K562 (cell line): ENCODE results near the gene ZMYM4. TPM values are rescaled to one million over a fixed set of nuclear protein-coding genes. Genes with fewer than 3 reads are reported as not detected.
A peak's percentile ranks its signal among the peaks of the same experiment; 100 is the strongest.

Source experiments
- ATAC-seq: fragments of 200-7000 bp; cut with Tn5 transposase; 3 replicates; pipeline ENCODE4 v1.9.1; 2020; ENCODE audit warnings: moderate library complexity
- BruUV-seq: library from RNA; stranded (reverse); fragments of 400-500 nt; replicated peaks from 2 replicates; lab custom pipeline; 2021; lab: Mats Ljungman, UMichigan
- CTCF ChIA-PET: fragments of 300-600 bp; formaldehyde crosslinking; extraction: SDS; loops from one replicate; lab custom pipeline; 2021; ENCODE audit warnings: low intra/inter-chr PET ratio; lab: Yijun Ruan, JAX
- POLR2A ChIA-PET: fragments of 300-600, 350-650 bp; sonication (Branson Sonifier 250); formaldehyde crosslinking; extraction: SDS; loops from one replicate; lab custom pipeline; 2021; ENCODE audit warnings: antibody characterized with exemption, inconsistent platforms; lab: Yijun Ruan, JAX
- DNase-seq, 4 experiments: peaks; one replicate each; pipeline versions ENCODE4 v3.0.0 to v3.0.0-alpha.2; 2011 to 2018; ENCODE audit warnings: low spot score in 3 of 4, mixed read lengths in 3 of 4; ENCODE audit errors: extremely low read depth in 1 of 4
- FAIRE-seq: peaks from 2 replicates; lab custom pipeline; 2011; peaks lifted over from hg19 to GRCh38; lab: Jason Lieb, UNC
- H2AFZ ChIP-seq: 2 replicates; pipeline ENCODE4 v1.6.0; 2011; ENCODE audit warnings: low read depth, low read length, control low read depth, inconsistent platforms
- H3K27ac ChIP-seq: fragments of 200-600 bp; 3 replicates; pipeline ENCODE4 v1.8.0; 2011; ENCODE audit warnings: low read depth, mild to moderate bottlenecking, control low read depth, inconsistent platforms, low read length, moderate library complexity, mixed read lengths; ENCODE audit errors: extremely low read depth
- H3K27me3 ChIP-seq, 2 experiments: fragments of 300-600 bp in 1 of 2; 2 replicates in 1 of 2; 3 replicates in 1 of 2; pipeline versions ENCODE4 v1.6.0 to v1.8.0; 2011; ENCODE audit warnings: inconsistent platforms in 2 of 2, low read length in 2 of 2, mild to moderate bottlenecking in 1 of 2, mixed read lengths in 1 of 2, moderate library complexity in 1 of 2; ENCODE audit not compliant: control insufficient read depth in 2 of 2, insufficient read depth in 2 of 2
- H3K36me3 ChIP-seq: fragments of 300-600 bp; 3 replicates; pipeline ENCODE4 v1.8.0; 2011; ENCODE audit warnings: mild to moderate bottlenecking, low read length, inconsistent platforms; ENCODE audit not compliant: control insufficient read depth, insufficient read depth
- H3K4me1 ChIP-seq, 2 experiments: fragments of 200-600 bp in 1 of 2; replicated peaks in 1 of 2; 2 replicates in 1 of 2; 3 replicates in 1 of 2; pipeline versions ENCODE4 v1.5.1 to v1.8.0; 2011; ENCODE audit warnings: inconsistent platforms in 2 of 2, low read length in 2 of 2, mild to moderate bottlenecking in 1 of 2, mixed read lengths in 1 of 2, moderate library complexity in 1 of 2; ENCODE audit not compliant: control insufficient read depth in 2 of 2, insufficient read depth in 2 of 2
- H3K4me2 ChIP-seq: 2 replicates; pipeline ENCODE4 v1.6.1; 2011; ENCODE audit warnings: low read length, control low read depth, inconsistent platforms, mixed read lengths; ENCODE audit not compliant: insufficient read depth
- H3K4me3 ChIP-seq: fragments of 200-600 bp; sonication (generic), shearing (Covaris generic); 2 replicates; pipeline ENCODE4 v1.5.1; 2016; ENCODE audit warnings: control low read depth, inconsistent platforms
- H3K79me2 ChIP-seq: fragments of 200-600 bp; 3 replicates; pipeline ENCODE4 v1.8.0; 2011; ENCODE audit warnings: low read length, inconsistent platforms; ENCODE audit not compliant: control insufficient read depth, insufficient read depth
- H3K9ac ChIP-seq, 2 experiments: 2 replicates each; pipeline versions ENCODE4 v1.6.0 to v1.6.1; 2011; ENCODE audit warnings: low read depth in 2 of 2, low read length in 2 of 2, control low read depth in 1 of 2, inconsistent platforms in 1 of 2, mild to moderate bottlenecking in 1 of 2, mixed read lengths in 1 of 2; ENCODE audit not compliant: insufficient read depth in 1 of 2
- H3K9me1 ChIP-seq: one replicate; pipeline ENCODE4 v1.6.0; 2011; ENCODE audit warnings: inconsistent platforms, mild to moderate bottlenecking, low read length, moderate library complexity; ENCODE audit not compliant: control insufficient read depth, insufficient read depth
- H3K9me3 ChIP-seq: replicated peaks from 2 replicates; pipeline ENCODE4 v1.5.1; 2011; ENCODE audit warnings: low read depth, low read length, inconsistent platforms; ENCODE audit not compliant: control insufficient read depth, insufficient read depth
- H4K20me1 ChIP-seq: replicated peaks from 2 replicates; pipeline ENCODE4 v1.6.1; 2011; ENCODE audit warnings: low read length, inconsistent platforms, mixed read lengths; ENCODE audit not compliant: control insufficient read depth, insufficient read depth
- C11orf30 ChIP-seq: fragments of 450-650 bp; IDR thresholded peaks from 2 replicates; pipeline ENCODE4 v1.6.1; 2016; ENCODE audit warnings: low read depth, mild to moderate bottlenecking
- KDM4B ChIP-seq, 2 experiments: fragments of 450-650 bp in 1 of 2; sonication (generic) in 1 of 2; IDR thresholded peaks; 2 replicates each; pipeline ENCODE4 v1.6.1; 2016 to 2017; ENCODE audit warnings: borderline replicate concordance in 2 of 2, antibody characterized with exemption in 1 of 2, low read depth in 1 of 2, mild to moderate bottlenecking in 1 of 2
- MAFF ChIP-seq: IDR thresholded peaks from 2 replicates; pipeline ENCODE4 v1.6.1; 2012; ENCODE audit warnings: low read length, improper control_type of control experiment
- RAD51 ChIP-seq: fragments of 450-650 bp; IDR thresholded peaks from 2 replicates; pipeline ENCODE4 v1.7.1; 2016; ENCODE audit warnings: low read depth, mild to moderate bottlenecking, borderline replicate concordance
- REST ChIP-seq, 2 experiments: fragments of 450-650 bp; formaldehyde crosslinking in 1 of 2; IDR thresholded peaks; 2 replicates each; pipeline versions ENCODE4 v1.4.0 to v1.6.1; 2014 to 2020; ENCODE audit warnings: mild to moderate bottlenecking in 2 of 2, borderline replicate concordance in 1 of 2, low read depth in 1 of 2
- RUNX1 ChIP-seq: sonication (generic); IDR thresholded peaks from 2 replicates; pipeline ENCODE4 v1.6.1; 2016; ENCODE audit warnings: antibody characterized with exemption, low read depth
- STAT5A ChIP-seq: IDR thresholded peaks from 2 replicates; pipeline ENCODE4 v1.6.1; 2012; ENCODE audit warnings: low read length, inconsistent platforms, borderline replicate concordance
- THAP12 ChIP-seq: fragments of 250-450 bp; sonication (Bioruptor Pico); IDR thresholded peaks from 2 replicates; pipeline ENCODE4 v1.9.0; 2021; ENCODE audit warnings: mild to moderate bottlenecking, inconsistent platforms
- ZBTB17 ChIP-seq: fragments of 450-650 bp; formaldehyde crosslinking; IDR thresholded peaks from 2 replicates; pipeline ENCODE4 v1.4.0; 2020; ENCODE audit warnings: mild to moderate bottlenecking
- ZFP36 ChIP-seq: fragments of 150-350 bp; IDR thresholded peaks from 2 replicates; pipeline ENCODE4 v1.6.1; 2018; ENCODE audit warnings: low read length, low read depth; ENCODE audit not compliant: partially characterized antibody
- ZNF316 ChIP-seq: fragments of 450-650 bp; IDR thresholded peaks from 2 replicates; pipeline ENCODE4 v1.6.1; 2016
- WGBS: fragments of 100-300 bp; shearing (Covaris generic); methylation state at CpG from one replicate; pipeline ENCODE4 v1.1.6; 2016; ENCODE audit warnings: low coverage, mixed read lengths; ENCODE audit not compliant: insufficient coverage; ENCODE audit errors: missing lambda C conversion rate; 5-methylcytosine and 5-hydroxymethylcytosine counted together
- in situ Hi-C: fragments of 300-500 bp; cut with MboI; formaldehyde crosslinking; loops from 4 replicates; pipeline ENCODE4 v1.15.0; 2018; ENCODE audit warnings: inconsistent platforms, mixed read lengths
- intact Hi-C: fragments of 100-400 bp; cut with micrococcal nuclease; formaldehyde crosslinking; loops from 2 replicates; pipeline ENCODE4 v1.14.2; 2022
- polyA plus RNA-seq, 8 experiments: library from polyadenylated mRNA; depleted of rRNA in 4 of 8; stranded (reverse) in 5 of 8; unstranded in 3 of 8; fragments of >200 nt; fragmentation: Nextera tagmentation in 2 of 8; fragmentation: Illumina TruSeq in 1 of 8; extraction: Ambion mirVana in 2 of 8; extraction: Trizol in 1 of 8; gene quantifications; 2 replicates each; pipeline versions ENCODE4 v1.2.1 to v1.2.3, GENCODE V29; 2011 to 2014; ENCODE audit warnings: inconsistent platforms in 1 of 8, missing spikeins in 1 of 8
- total RNA-seq, 7 experiments: library from RNA; depleted of rRNA in 6 of 7; stranded (reverse); fragments of >200 nt in 6 of 7; fragmentation: Illumina TruSeq in 2 of 7; extraction: Trizol in 2 of 7; gene quantifications; 2 replicates each; pipeline versions ENCODE4 v1.2.1 to v1.2.3, GENCODE V29; 2011 to 2021; ENCODE audit warnings: low replicate concordance in 1 of 7

Gene ZMYM4
- total and polyA plus RNA-seq, 9 of the 15 experiments (the other 6 are each of a cell fraction or from before 2014, with no cell fraction given), result 15.2 to 77.2 (median 63.3) TPM

- intact Hi-C loops (no loop called here), in situ Hi-C loops (no loop called here)
- FAIRE-seq (no peak), ATAC-seq (no peak), DNase-seq (no peak)
- Histone ChIP-seq H3K36me3 (peaks cover 35% of the 10 kb centered on the region), H3K9me1 (no peaks in the 10 kb centered on the region), H3K9ac (no peak overlapping the region), H2AFZ (no peak overlapping the region), H3K27me3 (no peaks in the 10 kb centered on the region), H3K4me2 (no peak overlapping the region), H3K27ac (no peak overlapping the region), H3K4me1 (no peaks in the 10 kb centered on the region), H3K4me3 (no peak overlapping the region), H3K79me2 (no peaks in the 10 kb centered on the region), H4K20me1 (no peaks in the 10 kb centered on the region), H3K9me3 (no peaks in the 10 kb centered on the region)
- BruUV-seq, result no TSS peak
- POLR2A ChIA-PET, result no interaction called here
- CTCF ChIA-PET, result no interaction called here
- WGBS, result 88% methylated on average over 4 of the region's 4 CpGs
- TF ChIP-seq MAFF (peak; percentile 47; the same call in 1 of the 2 replicates), RUNX1 (no peak), STAT5A (no peak), RAD51 (no peak), ZBTB17 (CRISPR knock-in tag) (no peak), C11orf30 (peak; percentile 77), ZFP36 (no peak), THAP12 (CRISPR knock-in tag) (no peak), REST (IDR thresholded peaks at IDR 0.05; ENCODE audit: borderline replicate concordance) (no peak), REST (CRISPR knock-in tag; IDR thresholded peaks at IDR 0.05; ENCODE audit: low read depth) (no peak), ZNF316 (peak; percentile 84), KDM4B (IDR thresholded peaks at IDR 0.05; ENCODE audit: borderline replicate concordance in 2 of 2, low read depth in 1 of 2) (no peak)
These were observed 202.6 kb downstream of the ZMYM4 start for GRCh38 chr1:35470977-35471613.
